GM23338 (cell line): ENCODE results near the gene PPME1. TPM values are rescaled to one million over a fixed set of nuclear protein-coding genes. Genes with fewer than 3 reads are reported as not detected.
"Not testable (repeated sequence)": the region's sequence is repeated elsewhere in the genome, so short reads cannot be mapped to it uniquely, and the experiment has no call there.

Experiments used
- ATAC-seq: fragments of 200-7000 bp; cut with Tn5 transposase; 3 replicates; pipeline ENCODE4 v1.9.1; 2020
- DNase-seq: peaks from one replicate; pipeline ENCODE4 v3.0.0-alpha.2; 2015; ENCODE audit warnings: low spot score
- H2AFZ ChIP-seq: fragments of 200-600 bp; sonication (generic); 2 replicates; pipeline ENCODE4 v1.8.0; 2016; ENCODE audit warnings: antibody characterized with exemption, mild to moderate bottlenecking, moderate library complexity
- H3F3A ChIP-seq: fragments of 200-600 bp; sonication (generic); replicated peaks from 2 replicates; pipeline ENCODE4 v1.8.0; 2017; ENCODE audit warnings: antibody characterized with exemption, mixed run types, low read depth
- H3K27ac ChIP-seq: fragments of 200-600 bp; sonication (generic); 2 replicates; pipeline ENCODE4 v1.6.1; 2016; ENCODE audit warnings: low read depth
- H3K27me3 ChIP-seq: fragments of 200-600 bp; sonication (generic); 2 replicates; pipeline ENCODE4 v1.8.0; 2016; ENCODE audit warnings: mild to moderate bottlenecking, mixed run types, moderate library complexity; ENCODE audit not compliant: insufficient read depth
- H3K36me3 ChIP-seq: fragments of 200-600 bp; sonication (generic); 2 replicates; pipeline ENCODE4 v1.8.0; 2016; ENCODE audit warnings: mild to moderate bottlenecking; ENCODE audit not compliant: insufficient read depth
- H3K4me1 ChIP-seq: fragments of 200-600 bp; sonication (generic); 2 replicates; pipeline ENCODE4 v1.8.0; 2016; ENCODE audit warnings: mild to moderate bottlenecking, moderate library complexity; ENCODE audit not compliant: insufficient read depth
- H3K4me2 ChIP-seq: fragments of 200-600 bp; sonication (generic); 2 replicates; pipeline ENCODE4 v1.7.1; 2017; ENCODE audit warnings: mixed run types
- H3K4me3 ChIP-seq: fragments of 200-600 bp; sonication (generic); 2 replicates; pipeline ENCODE4 v1.6.1; 2016; ENCODE audit warnings: mixed run types
- H3K79me2 ChIP-seq: fragments of 200-600 bp; sonication (generic); replicated peaks from 2 replicates; pipeline ENCODE4 v1.8.0; 2017; ENCODE audit warnings: mild to moderate bottlenecking; ENCODE audit not compliant: insufficient read depth
- H3K9me2 ChIP-seq: fragments of 200-600 bp; sonication (generic); 2 replicates; pipeline ENCODE4 v1.8.0; 2017; ENCODE audit not compliant: insufficient read depth
- H4K20me1 ChIP-seq: fragments of 200-600 bp; sonication (generic); replicated peaks from 2 replicates; pipeline ENCODE4 v1.8.0; 2017; ENCODE audit warnings: mild to moderate bottlenecking; ENCODE audit not compliant: insufficient read depth
- H3K27ac Mint-ChIP-seq: 2 replicates; pipeline ENCODE4 v1.8.0; 2020; ENCODE audit warnings: inconsistent platforms, mild to moderate bottlenecking, moderate library complexity, mixed read lengths
- H3K27me3 Mint-ChIP-seq: 3 replicates; pipeline ENCODE4 v1.8.0; 2022; ENCODE audit warnings: low read depth, mild to moderate bottlenecking, moderate library complexity, mixed read lengths, inconsistent platforms; ENCODE audit not compliant: insufficient read depth, poor library complexity
- H3K36me3 Mint-ChIP-seq: 3 replicates; pipeline ENCODE4 v1.8.0; 2021; ENCODE audit warnings: low read depth, mild to moderate bottlenecking, inconsistent platforms, moderate library complexity, mixed read lengths
- H3K4me1 Mint-ChIP-seq: 3 replicates; pipeline ENCODE4 v1.8.0; 2020; ENCODE audit warnings: mild to moderate bottlenecking, inconsistent platforms, mixed read lengths
- H3K4me3 Mint-ChIP-seq: 3 replicates; pipeline ENCODE4 v1.8.0; 2021; ENCODE audit warnings: moderate library complexity, mild to moderate bottlenecking, inconsistent platforms, mixed read lengths
- H3K9me3 Mint-ChIP-seq: 3 replicates; pipeline ENCODE4 v1.8.0; 2020; ENCODE audit warnings: moderate library complexity, mild to moderate bottlenecking, inconsistent platforms, mixed read lengths
- CREB1 ChIP-seq: fragments of 250-450 bp; sonication (Bioruptor Pico); IDR thresholded peaks from 2 replicates; pipeline ENCODE4 v1.5.0; 2020; ENCODE audit warnings: low read depth, mild to moderate bottlenecking, moderate library complexity
- EZH2 ChIP-seq: fragments of 200-600 bp; sonication (generic); IDR thresholded peaks from one replicate; pipeline ENCODE4 v1.8.0; 2017; ENCODE audit warnings: antibody characterized with exemption, mild to moderate bottlenecking, low read depth; ENCODE audit not compliant: unreplicated experiment
- EZH2phosphoT487 ChIP-seq: fragments of 200-600 bp; sonication (generic); IDR thresholded peaks from one replicate; pipeline ENCODE4 v1.8.1; 2018; ENCODE audit warnings: antibody characterized with exemption; ENCODE audit not compliant: unreplicated experiment
- JUNB ChIP-seq: IDR thresholded peaks from one replicate; pipeline ENCODE4 v1.6.1; 2016; ENCODE audit warnings: antibody characterized with exemption; ENCODE audit not compliant: unreplicated experiment
- POLR2AphosphoS5 ChIP-seq: IDR thresholded peaks from 2 replicates; pipeline ENCODE4 v1.6.1; 2016; ENCODE audit warnings: antibody characterized with exemption, low read depth
- STAT1 ChIP-seq: IDR thresholded peaks from one replicate; pipeline ENCODE4 v1.6.1; 2016; ENCODE audit warnings: antibody characterized with exemption; ENCODE audit not compliant: unreplicated experiment
- ZNF114 ChIP-seq: fragments of 250-450 bp; sonication (Bioruptor Pico); IDR thresholded peaks from 2 replicates; pipeline ENCODE4 v1.5.0; 2020; ENCODE audit warnings: mild to moderate bottlenecking, moderate library complexity
- ZNF331 ChIP-seq: fragments of 250-450 bp; sonication (Bioruptor Pico); IDR thresholded peaks from 2 replicates; pipeline ENCODE4 v1.5.0; 2020; ENCODE audit warnings: low read depth, mild to moderate bottlenecking, moderate library complexity
- polyA plus RNA-seq: library from polyadenylated mRNA; unstranded; fragments of >200 nt; fragmentation: Nextera tagmentation; extraction: Ambion mirVana; gene quantifications from 2 replicates; pipeline ENCODE4 v1.2.1, GENCODE V29; 2016
- total RNA-seq: library from RNA; depleted of rRNA; stranded (reverse); fragments of >200 nt; shearing (Covaris generic); gene quantifications from 2 replicates; pipeline ENCODE4 v1.2.3, GENCODE V29; 2014
- TF ChIP-seq, protein P1 (sequence below): IDR thresholded peaks from 2 replicates; pipeline ENCODE4 v1.6.1; 2016; ENCODE audit warnings: antibody characterized with exemption
- TF ChIP-seq, protein P2 (sequence below), 2 experiments: fragments of 200-600 bp in 1 of 2; sonication (generic) in 1 of 2; conservative IDR thresholded peaks; 2 replicates each; pipeline versions ENCODE4 v1.5.1 to v1.6.1; 2016 to 2017; ENCODE audit warnings: antibody characterized with exemption in 2 of 2, low read depth in 2 of 2, mild to moderate bottlenecking in 2 of 2, moderate library complexity in 1 of 2
- TF ChIP-seq, protein P3 (sequence below): fragments of 250-450 bp; sonication (Bioruptor Pico); IDR thresholded peaks from 2 replicates; pipeline ENCODE4 v1.5.0; 2020; ENCODE audit warnings: mild to moderate bottlenecking, moderate library complexity

The PPME1 gene
- total and polyA plus RNA-seq, 2 experiments from 2014 or later = 32.1 to 37.2 TPM

GRCh38 chr11:74123008-74123448 lies 48.1 kb upstream of the PPME1 start (continued):
- TF ChIP-seq, protein P1, sequence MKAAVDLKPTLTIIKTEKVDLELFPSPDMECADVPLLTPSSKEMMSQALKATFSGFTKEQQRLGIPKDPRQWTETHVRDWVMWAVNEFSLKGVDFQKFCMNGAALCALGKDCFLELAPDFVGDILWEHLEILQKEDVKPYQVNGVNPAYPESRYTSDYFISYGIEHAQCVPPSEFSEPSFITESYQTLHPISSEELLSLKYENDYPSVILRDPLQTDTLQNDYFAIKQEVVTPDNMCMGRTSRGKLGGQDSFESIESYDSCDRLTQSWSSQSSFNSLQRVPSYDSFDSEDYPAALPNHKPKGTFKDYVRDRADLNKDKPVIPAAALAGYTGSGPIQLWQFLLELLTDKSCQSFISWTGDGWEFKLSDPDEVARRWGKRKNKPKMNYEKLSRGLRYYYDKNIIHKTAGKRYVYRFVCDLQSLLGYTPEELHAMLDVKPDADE = no peak
- TF ChIP-seq EZH2 = no peak

- not testable (repeated sequence) for H3F3A ChIP-seq, H3K9me2 ChIP-seq, H3K27ac Mint-ChIP-seq, H3K4me3 Mint-ChIP-seq, H4K20me1 ChIP-seq, H3K27ac ChIP-seq, H3K79me2 ChIP-seq, H3K4me2 ChIP-seq, H3K4me1 ChIP-seq, DNase-seq, ATAC-seq, H2AFZ ChIP-seq, H3K4me3 ChIP-seq, H3K4me1 Mint-ChIP-seq, H3K36me3 ChIP-seq, H3K27me3 Mint-ChIP-seq, H3K27me3 ChIP-seq
- peaks cover 35% of the 10 kb centered on the region for H3K36me3 Mint-ChIP-seq
- H3K9me3 Mint-ChIP-seq = peaks cover 11% of the 10 kb centered on the region
These were observed 42.0 kb upstream of the PPME1 start for GRCh38 chr11:74129121-74129520.

DNA sequence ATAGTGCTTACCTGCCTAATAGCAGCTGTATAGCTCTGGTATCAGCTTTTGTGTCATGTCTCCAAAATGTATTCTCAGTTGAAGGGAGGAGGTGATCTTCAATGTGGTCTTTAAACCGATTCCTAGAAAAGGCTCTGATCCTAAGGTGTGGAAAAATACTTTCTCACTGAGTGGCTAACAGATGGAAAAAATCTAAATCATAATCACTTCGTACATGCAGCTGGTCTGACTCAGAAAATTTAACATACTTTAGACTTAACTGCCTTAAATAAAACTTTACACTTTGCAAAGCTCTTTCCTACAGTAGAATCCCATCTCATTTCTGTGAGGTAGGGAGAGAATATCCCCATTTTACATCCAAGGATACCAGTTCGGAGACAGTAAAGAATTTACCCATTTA lies 38.3 kb upstream of the PPME1 start:
- Mint-ChIP-seq H3K4me1 (no peaks in the 10 kb centered on the region), H3K36me3 (peaks cover 42% of the 10 kb centered on the region), H3K4me3 (no peak overlapping the region), H3K27me3 (peaks cover 6% of the 10 kb centered on the region), H3K9me3 (peaks cover 11% of the 10 kb centered on the region), H3K27ac (no peak overlapping the region)
- Histone ChIP-seq H3K79me2 (no peaks in the 10 kb centered on the region), H3K27ac (no peak overlapping the region), H3K4me1 (no peaks in the 10 kb centered on the region), H3K27me3 (no peaks in the 10 kb centered on the region), H2AFZ (no peak overlapping the region), H4K20me1 (no peaks in the 10 kb centered on the region), H3K9me2 (no peaks in the 10 kb centered on the region), H3K4me2 (no peak overlapping the region), H3K36me3 (peaks cover 12% of the 10 kb centered on the region), H3F3A (no peaks in the 10 kb centered on the region), H3K4me3 (no peak overlapping the region)
- ATAC-seq = no peak
- DNase-seq = no peak
- TF ChIP-seq STAT1 (no peak), CREB1 (no peak), JUNB (no peak), POLR2AphosphoS5 (no peak), ZNF114 (CRISPR knock-in tag) (no peak), ZNF331 (CRISPR knock-in tag) (no peak), EZH2phosphoT487 (no peak), EZH2 (no peak)
- TF ChIP-seq, protein P2, sequence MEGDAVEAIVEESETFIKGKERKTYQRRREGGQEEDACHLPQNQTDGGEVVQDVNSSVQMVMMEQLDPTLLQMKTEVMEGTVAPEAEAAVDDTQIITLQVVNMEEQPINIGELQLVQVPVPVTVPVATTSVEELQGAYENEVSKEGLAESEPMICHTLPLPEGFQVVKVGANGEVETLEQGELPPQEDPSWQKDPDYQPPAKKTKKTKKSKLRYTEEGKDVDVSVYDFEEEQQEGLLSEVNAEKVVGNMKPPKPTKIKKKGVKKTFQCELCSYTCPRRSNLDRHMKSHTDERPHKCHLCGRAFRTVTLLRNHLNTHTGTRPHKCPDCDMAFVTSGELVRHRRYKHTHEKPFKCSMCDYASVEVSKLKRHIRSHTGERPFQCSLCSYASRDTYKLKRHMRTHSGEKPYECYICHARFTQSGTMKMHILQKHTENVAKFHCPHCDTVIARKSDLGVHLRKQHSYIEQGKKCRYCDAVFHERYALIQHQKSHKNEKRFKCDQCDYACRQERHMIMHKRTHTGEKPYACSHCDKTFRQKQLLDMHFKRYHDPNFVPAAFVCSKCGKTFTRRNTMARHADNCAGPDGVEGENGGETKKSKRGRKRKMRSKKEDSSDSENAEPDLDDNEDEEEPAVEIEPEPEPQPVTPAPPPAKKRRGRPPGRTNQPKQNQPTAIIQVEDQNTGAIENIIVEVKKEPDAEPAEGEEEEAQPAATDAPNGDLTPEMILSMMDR (conservative IDR thresholded peaks at IDR 0.05; ENCODE audit: low read depth in 2 of 2) = no peak
- TF ChIP-seq, protein P1 = no peak
- TF ChIP-seq, protein P3, sequence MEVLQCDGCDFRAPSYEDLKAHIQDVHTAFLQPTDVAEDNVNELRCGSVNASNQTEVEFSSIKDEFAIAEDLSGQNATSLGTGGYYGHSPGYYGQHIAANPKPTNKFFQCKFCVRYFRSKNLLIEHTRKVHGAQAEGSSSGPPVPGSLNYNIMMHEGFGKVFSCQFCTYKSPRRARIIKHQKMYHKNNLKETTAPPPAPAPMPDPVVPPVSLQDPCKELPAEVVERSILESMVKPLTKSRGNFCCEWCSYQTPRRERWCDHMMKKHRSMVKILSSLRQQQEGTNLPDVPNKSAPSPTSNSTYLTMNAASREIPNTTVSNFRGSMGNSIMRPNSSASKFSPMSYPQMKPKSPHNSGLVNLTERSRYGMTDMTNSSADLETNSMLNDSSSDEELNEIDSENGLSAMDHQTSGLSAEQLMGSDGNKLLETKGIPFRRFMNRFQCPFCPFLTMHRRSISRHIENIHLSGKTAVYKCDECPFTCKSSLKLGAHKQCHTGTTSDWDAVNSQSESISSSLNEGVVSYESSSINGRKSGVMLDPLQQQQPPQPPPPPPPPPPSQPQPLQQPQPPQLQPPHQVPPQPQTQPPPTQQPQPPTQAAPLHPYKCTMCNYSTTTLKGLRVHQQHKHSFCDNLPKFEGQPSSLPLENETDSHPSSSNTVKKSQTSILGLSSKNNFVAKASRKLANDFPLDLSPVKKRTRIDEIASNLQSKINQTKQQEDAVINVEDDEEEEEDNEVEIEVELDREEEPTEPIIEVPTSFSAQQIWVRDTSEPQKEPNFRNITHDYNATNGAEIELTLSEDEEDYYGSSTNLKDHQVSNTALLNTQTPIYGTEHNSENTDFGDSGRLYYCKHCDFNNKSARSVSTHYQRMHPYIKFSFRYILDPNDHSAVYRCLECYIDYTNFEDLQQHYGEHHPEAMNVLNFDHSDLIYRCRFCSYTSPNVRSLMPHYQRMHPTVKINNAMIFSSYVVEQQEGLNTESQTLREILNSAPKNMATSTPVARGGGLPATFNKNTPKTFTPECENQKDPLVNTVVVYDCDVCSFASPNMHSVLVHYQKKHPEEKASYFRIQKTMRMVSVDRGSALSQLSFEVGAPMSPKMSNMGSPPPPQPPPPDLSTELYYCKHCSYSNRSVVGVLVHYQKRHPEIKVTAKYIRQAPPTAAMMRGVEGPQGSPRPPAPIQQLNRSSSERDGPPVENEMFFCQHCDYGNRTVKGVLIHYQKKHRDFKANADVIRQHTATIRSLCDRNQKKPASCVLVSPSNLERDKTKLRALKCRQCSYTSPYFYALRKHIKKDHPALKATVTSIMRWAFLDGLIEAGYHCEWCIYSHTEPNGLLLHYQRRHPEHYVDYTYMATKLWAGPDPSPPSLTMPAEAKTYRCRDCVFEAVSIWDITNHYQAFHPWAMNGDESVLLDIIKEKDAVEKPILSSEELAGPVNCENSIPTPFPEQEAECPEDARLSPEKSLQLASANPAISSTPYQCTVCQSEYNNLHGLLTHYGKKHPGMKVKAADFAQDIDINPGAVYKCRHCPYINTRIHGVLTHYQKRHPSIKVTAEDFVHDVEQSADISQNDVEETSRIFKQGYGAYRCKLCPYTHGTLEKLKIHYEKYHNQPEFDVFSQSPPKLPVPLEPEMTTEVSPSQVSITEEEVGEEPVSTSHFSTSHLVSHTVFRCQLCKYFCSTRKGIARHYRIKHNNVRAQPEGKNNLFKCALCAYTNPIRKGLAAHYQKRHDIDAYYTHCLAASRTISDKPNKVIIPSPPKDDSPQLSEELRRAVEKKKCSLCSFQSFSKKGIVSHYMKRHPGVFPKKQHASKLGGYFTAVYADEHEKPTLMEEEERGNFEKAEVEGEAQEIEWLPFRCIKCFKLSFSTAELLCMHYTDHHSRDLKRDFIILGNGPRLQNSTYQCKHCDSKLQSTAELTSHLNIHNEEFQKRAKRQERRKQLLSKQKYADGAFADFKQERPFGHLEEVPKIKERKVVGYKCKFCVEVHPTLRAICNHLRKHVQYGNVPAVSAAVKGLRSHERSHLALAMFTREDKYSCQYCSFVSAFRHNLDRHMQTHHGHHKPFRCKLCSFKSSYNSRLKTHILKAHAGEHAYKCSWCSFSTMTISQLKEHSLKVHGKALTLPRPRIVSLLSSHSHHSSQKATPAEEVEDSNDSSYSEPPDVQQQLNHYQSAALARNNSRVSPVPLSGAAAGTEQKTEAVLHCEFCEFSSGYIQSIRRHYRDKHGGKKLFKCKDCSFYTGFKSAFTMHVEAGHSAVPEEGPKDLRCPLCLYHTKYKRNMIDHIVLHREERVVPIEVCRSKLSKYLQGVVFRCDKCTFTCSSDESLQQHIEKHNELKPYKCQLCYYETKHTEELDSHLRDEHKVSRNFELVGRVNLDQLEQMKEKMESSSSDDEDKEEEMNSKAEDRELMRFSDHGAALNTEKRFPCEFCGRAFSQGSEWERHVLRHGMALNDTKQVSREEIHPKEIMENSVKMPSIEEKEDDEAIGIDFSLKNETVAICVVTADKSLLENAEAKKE (CRISPR knock-in tag) = no peak
